ENCODE results near the gene ADRA2B. TPM values are rescaled to one million over a fixed set of nuclear protein-coding genes. Genes with fewer than 3 reads are reported as not detected.

Gene ADRA2B
- total RNA-seq, 1 donor from 2014 or later = not detected

- DNase-seq (ENCODE audit: low read depth) = peak; percentile 38
- Histone ChIP-seq H3K4me3 (ENCODE audit: low read depth, low read length) (no peak within 1 kb of the TSS), H3K27me3 (ENCODE audit: control insufficient read depth, insufficient read depth, low read length) (peaks cover 2% of the 10 kb centered on the region), H3K36me3 (ENCODE audit: control insufficient read depth, insufficient read depth, low read length) (peaks cover 2% of the 10 kb centered on the region)
- no peak for FAIRE-seq
- TF ChIP-seq, protein P1, sequence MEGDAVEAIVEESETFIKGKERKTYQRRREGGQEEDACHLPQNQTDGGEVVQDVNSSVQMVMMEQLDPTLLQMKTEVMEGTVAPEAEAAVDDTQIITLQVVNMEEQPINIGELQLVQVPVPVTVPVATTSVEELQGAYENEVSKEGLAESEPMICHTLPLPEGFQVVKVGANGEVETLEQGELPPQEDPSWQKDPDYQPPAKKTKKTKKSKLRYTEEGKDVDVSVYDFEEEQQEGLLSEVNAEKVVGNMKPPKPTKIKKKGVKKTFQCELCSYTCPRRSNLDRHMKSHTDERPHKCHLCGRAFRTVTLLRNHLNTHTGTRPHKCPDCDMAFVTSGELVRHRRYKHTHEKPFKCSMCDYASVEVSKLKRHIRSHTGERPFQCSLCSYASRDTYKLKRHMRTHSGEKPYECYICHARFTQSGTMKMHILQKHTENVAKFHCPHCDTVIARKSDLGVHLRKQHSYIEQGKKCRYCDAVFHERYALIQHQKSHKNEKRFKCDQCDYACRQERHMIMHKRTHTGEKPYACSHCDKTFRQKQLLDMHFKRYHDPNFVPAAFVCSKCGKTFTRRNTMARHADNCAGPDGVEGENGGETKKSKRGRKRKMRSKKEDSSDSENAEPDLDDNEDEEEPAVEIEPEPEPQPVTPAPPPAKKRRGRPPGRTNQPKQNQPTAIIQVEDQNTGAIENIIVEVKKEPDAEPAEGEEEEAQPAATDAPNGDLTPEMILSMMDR (IDR thresholded peaks at IDR 0.05; ENCODE audit: insufficient read depth, low read length, severe bottlenecking) = peak; percentile 66
Observed at GRCh38 chr2:96138179-96139145, 22.1 kb upstream of the ADRA2B start, which contains the start of gene ASTL. TSS of gene ASTL (minus strand) at chr2:96138502. CDS start at chr2:96138436, 66 bp downstream.

GRCh38 chr2:96137321-96138178 lies 21.2 kb upstream of the ADRA2B start:
- H3K36me3 ChIP-seq (ENCODE audit: control insufficient read depth, insufficient read depth, low read length) = no peaks in the 10 kb centered on the region
- FAIRE-seq (no peak), DNase-seq (ENCODE audit: low read depth) (no peak)
- TF ChIP-seq, protein P1 (IDR thresholded peaks at IDR 0.05; ENCODE audit: insufficient read depth, low read length, severe bottlenecking) = no peak
- peaks cover 2% of the 10 kb centered on the region for H3K27me3 ChIP-seq (ENCODE audit: control insufficient read depth, insufficient read depth, low read length)
- no peak overlapping the region for H3K4me3 ChIP-seq (ENCODE audit: low read depth, low read length)

DNA sequence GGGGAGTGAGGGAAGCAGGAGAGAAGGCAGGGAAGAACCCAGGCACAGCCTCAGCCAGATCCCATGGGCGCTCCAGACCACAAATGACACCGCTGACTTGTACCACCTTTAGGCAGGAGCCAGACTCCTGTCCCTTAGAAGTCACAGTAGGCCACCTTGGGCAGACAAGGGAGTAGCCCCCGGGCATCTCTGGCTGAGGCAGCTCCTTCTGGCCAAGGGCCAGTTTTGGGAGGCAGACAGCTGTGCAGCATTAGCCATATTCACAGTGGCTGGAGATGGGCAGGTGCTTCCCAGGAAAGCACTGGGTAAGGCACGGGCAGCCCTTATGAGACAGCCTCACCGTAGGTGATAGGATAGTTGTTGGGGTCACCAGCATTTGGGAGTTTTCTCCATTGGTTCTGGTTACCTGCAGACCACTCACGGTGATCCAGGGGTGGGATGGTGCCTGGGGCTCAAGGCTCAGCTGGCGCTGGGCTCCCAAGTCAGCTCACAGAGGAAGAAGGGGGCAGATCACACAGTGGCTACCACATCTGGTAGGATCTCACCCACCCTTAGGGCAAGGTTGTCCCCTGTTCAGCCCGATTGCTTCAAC lies 19.9 kb upstream of the ADRA2B start:
- H3K36me3 ChIP-seq (ENCODE audit: control insufficient read depth, insufficient read depth, low read length) = no peaks in the 10 kb centered on the region
- no peak overlapping the region for H3K4me3 ChIP-seq (ENCODE audit: low read depth, low read length)
- FAIRE-seq = no peak
- TF ChIP-seq, protein P1 (IDR thresholded peaks at IDR 0.05; ENCODE audit: insufficient read depth, low read length, severe bottlenecking) = no peak
- DNase-seq (ENCODE audit: low read depth) = no peak
- H3K27me3 ChIP-seq (ENCODE audit: control insufficient read depth, insufficient read depth, low read length) = peaks cover 4% of the 10 kb centered on the region

DNA sequence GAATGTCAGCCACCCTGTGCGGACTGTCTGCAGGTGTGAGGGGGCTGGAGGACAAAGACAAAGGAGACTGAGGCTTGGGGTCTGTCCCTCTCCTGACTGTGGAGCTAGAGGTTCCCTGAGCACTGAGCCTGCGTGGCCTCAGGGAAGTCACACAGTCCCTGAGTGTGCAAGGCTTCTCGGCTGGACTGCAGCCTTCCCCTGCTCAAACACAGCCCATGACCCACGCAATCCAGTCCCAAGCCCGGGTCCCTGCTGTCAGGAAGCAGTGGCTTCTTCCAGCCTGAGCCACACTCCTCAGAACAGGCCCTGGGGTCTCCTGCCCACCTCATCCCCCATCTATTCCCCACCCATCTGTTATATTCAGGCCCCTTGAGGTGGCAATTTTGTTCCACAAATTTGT lies 19.2 kb upstream of the ADRA2B start:
- TF ChIP-seq, protein P1 (IDR thresholded peaks at IDR 0.05; ENCODE audit: insufficient read depth, low read length, severe bottlenecking) = no peak
- no peak for FAIRE-seq
- no peak for DNase-seq (ENCODE audit: low read depth)
- Histone ChIP-seq H3K4me3 (ENCODE audit: low read depth, low read length) (no peak overlapping the region), H3K27me3 (ENCODE audit: control insufficient read depth, insufficient read depth, low read length) (peaks cover 4% of the 10 kb centered on the region), H3K36me3 (ENCODE audit: control insufficient read depth, insufficient read depth, low read length) (no peaks in the 10 kb centered on the region)

DNA sequence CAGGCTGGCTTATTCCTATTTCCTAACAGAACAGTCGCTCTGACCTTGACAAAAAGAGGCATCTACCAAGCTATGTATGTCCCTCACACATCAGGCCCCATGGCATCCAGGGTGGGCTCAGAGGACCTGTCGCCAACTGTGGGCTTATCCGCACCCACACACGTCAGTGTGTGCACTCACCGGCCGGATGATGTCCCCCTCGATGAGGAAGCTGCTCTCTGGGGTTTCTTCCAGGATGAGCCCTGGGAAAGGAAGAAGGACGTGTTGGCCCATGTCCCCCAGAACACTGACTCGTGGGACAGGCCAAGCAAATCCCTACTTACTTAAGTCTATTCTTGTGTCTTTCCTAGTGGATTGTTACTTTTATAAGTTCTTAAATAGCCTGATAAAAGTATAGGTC lies 18.8 kb upstream of the ADRA2B start:
- DNase-seq (ENCODE audit: low read depth) = no peak
- Histone ChIP-seq H3K36me3 (ENCODE audit: control insufficient read depth, insufficient read depth, low read length) (no peaks in the 10 kb centered on the region), H3K4me3 (ENCODE audit: low read depth, low read length) (no peak overlapping the region), H3K27me3 (ENCODE audit: control insufficient read depth, insufficient read depth, low read length) (peaks cover 5% of the 10 kb centered on the region)
- TF ChIP-seq, protein P1 (IDR thresholded peaks at IDR 0.05; ENCODE audit: insufficient read depth, low read length, severe bottlenecking) = no peak
- no peak for FAIRE-seq

Data from bronchial epithelial cell (primary cell).